MM.1S (cell line): Measurements from ENCODE around the gene ITK.

Source experiments
- EZH2 ChIP-seq: fragments of 300-600 bp; sonication (generic); optimal IDR thresholded peaks from 2 replicates; pipeline ENCODE3; 2017; ENCODE audit warnings: low read depth, mild to moderate bottlenecking, antibody characterized with exemption, low read length, mixed read lengths
- EZH2phosphoT487 ChIP-seq: fragments of 300-600 bp; sonication (generic); IDR thresholded peaks from 2 replicates; pipeline ENCODE4 v1.6.1; 2018; ENCODE audit warnings: antibody characterized with exemption, low read length
- TF ChIP-seq, protein P1 (sequence below): fragments of 300-600 bp; sonication (generic); IDR thresholded peaks from 2 replicates; pipeline ENCODE4 v1.5.1; 2016; ENCODE audit warnings: antibody characterized with exemption, low read length, mixed read lengths

DNA sequence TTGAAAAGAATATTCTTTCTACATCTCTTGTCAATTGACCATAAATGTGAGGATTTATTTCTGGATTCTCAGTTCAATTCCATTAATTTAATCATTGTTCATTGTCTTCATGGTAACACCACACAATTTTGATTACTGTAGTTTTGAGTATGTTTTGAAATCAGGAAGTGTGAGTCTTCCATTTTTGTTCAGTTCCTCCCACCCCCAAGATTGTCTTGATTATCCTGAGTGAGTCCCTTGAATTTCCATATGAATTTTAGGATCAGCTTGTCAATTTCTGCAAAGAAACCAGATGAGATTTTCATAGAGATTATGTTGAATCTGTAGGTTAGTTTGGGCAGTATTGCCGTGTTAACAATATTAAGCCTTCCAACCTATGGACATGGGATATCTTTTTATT lies 94.8 kb downstream of the ITK start:
- TF ChIP-seq, protein P1, sequence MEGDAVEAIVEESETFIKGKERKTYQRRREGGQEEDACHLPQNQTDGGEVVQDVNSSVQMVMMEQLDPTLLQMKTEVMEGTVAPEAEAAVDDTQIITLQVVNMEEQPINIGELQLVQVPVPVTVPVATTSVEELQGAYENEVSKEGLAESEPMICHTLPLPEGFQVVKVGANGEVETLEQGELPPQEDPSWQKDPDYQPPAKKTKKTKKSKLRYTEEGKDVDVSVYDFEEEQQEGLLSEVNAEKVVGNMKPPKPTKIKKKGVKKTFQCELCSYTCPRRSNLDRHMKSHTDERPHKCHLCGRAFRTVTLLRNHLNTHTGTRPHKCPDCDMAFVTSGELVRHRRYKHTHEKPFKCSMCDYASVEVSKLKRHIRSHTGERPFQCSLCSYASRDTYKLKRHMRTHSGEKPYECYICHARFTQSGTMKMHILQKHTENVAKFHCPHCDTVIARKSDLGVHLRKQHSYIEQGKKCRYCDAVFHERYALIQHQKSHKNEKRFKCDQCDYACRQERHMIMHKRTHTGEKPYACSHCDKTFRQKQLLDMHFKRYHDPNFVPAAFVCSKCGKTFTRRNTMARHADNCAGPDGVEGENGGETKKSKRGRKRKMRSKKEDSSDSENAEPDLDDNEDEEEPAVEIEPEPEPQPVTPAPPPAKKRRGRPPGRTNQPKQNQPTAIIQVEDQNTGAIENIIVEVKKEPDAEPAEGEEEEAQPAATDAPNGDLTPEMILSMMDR = no peak
- no peak for TF ChIP-seq EZH2phosphoT487
- no peak for TF ChIP-seq EZH2
